Mesodermal cell (in vitro differentiated cells): ENCODE results near the gene SLC35G6.

Source experiments
- H3K27ac ChIP-seq: 2 replicates; pipeline ENCODE4 v1.7.0; 2013; ENCODE audit warnings: mild to moderate bottlenecking, low read depth, low read length, moderate library complexity; ENCODE audit not compliant: severe bottlenecking
- H3K36me3 ChIP-seq: 2 replicates; pipeline ENCODE4 v1.7.1; 2013; ENCODE audit warnings: mild to moderate bottlenecking, low read length, moderate library complexity; ENCODE audit not compliant: control insufficient read depth, insufficient read depth
- H3K4me1 ChIP-seq: one replicate; pipeline ENCODE4 v1.7.1; 2013; ENCODE audit warnings: mild to moderate bottlenecking, low read length; ENCODE audit not compliant: insufficient read depth, control insufficient read depth, poor library complexity, severe bottlenecking
- H3K4me3 ChIP-seq: 2 replicates; pipeline ENCODE4 v1.7.0; 2013; ENCODE audit warnings: low read length, control low read depth, mild to moderate bottlenecking; ENCODE audit not compliant: insufficient read depth, poor library complexity, severe bottlenecking; ENCODE audit errors: extremely low read depth
- H3K9me3 ChIP-seq: 2 replicates; pipeline ENCODE4 v1.7.1; 2013; ENCODE audit warnings: mild to moderate bottlenecking, low read length, moderate library complexity; ENCODE audit not compliant: control insufficient read depth
- WGBS, 2 experiments: methylation state at CpG; one replicate each; pipeline ENCODE4 v1.1.5; 2013; ENCODE audit warnings: missing lambda C conversion rate in 2 of 2; ENCODE audit not compliant: insufficient coverage in 2 of 2; 5-methylcytosine and 5-hydroxymethylcytosine counted together

SLC35G6 gene

DNA sequence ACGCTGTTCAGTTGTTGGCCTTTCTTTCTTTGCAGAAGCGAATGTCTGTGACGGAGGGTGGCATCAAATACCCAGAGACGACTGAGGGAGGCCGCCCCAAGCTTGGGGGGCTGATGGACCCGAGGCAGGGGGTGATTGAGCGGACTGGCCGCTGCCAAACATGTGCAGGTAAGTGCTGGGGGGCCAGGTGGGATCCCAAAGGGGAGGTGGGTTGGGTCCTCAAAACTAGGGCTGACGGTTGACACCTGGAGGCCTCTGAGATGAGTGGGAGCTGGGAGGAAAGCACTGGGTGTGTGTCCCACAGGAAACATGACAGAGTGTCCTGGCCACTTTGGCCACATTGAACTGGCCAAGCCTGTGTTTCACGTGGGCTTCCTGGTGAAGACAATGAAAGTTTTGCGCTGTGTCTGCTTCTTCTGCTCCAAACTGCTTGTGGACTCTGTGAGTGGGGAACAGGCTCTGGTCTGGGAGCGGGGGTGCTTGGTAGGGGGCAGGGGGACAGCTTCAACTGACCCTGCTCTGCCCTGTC lies 14.7 kb downstream of the SLC35G6 start:
- H3K4me1 ChIP-seq = no peaks in the 10 kb centered on the region
- 93 to 97% methylated on average over 8 to 12 of the region's 12 CpGs for WGBS, 2 experiments
- H3K36me3 ChIP-seq = peaks cover 98% of the 10 kb centered on the region
- no peak overlapping the region for H3K27ac ChIP-seq
- H3K9me3 ChIP-seq = no peaks in the 10 kb centered on the region
- H3K4me3 ChIP-seq = no peak overlapping the region

DNA sequence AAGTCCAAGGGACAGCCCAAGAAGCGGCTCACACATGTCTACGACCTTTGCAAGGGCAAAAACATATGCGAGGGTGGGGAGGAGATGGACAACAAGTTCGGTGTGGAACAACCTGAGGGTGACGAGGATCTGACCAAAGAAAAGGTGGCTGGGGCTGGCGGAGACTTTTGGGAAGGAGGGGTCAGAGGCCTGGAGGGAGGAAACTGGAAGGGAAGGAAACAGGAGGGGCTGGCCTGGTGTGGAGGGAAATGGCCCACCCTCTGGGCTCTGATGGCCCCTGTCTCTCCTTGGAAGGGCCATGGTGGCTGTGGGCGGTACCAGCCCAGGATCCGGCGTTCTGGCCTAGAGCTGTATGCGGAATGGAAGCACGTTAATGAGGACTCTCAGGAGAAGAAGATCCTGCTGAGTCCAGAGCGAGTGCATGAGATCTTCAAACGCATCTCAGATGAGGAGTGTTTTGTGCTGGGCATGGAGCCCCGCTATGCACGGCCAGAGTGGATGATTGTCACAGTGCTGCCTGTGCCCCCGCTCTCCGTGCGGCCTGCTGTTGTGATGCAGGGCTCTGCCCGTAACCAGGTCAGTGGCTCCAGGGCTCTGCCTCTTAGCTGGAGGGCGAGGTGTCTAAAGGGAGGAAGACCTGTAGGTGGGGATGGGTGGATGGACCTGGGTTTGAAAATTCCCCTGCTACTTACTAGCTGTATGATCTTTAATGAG lies 15.4 kb downstream of the SLC35G6 start:
- 95 to 96% methylated on average over 16 to 19 of the region's 20 CpGs for WGBS, 2 experiments
- Histone ChIP-seq H3K36me3 (peaks cover 98% of the 10 kb centered on the region), H3K4me3 (no peak overlapping the region), H3K9me3 (no peaks in the 10 kb centered on the region), H3K27ac (no peak overlapping the region), H3K4me1 (no peaks in the 10 kb centered on the region)

DNA sequence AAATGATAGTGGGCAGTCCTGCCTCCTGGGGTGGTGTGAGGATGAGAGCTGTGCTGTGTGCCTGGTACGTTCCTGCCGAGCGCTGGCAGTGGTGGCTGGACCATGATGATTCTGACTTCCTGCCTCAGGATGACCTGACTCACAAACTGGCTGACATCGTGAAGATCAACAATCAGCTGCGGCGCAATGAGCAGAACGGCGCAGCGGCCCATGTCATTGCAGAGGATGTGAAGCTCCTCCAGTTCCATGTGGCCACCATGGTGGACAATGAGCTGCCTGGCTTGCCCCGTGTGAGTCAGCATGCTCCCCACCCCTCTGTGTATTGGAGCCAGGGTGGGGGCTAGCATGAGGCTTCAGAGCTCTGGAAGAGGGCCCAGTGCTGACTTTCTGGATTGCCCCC lies 16.0 kb downstream of the SLC35G6 start:
- H3K36me3 ChIP-seq = peaks cover 98% of the 10 kb centered on the region
- WGBS, 2 experiments = 96 to 98% methylated on average over 9 to 10 of the region's 10 CpGs
- no peak overlapping the region for H3K27ac ChIP-seq
- no peak overlapping the region for H3K4me3 ChIP-seq
- H3K9me3 ChIP-seq = no peaks in the 10 kb centered on the region
- H3K4me1 ChIP-seq = no peaks in the 10 kb centered on the region

DNA sequence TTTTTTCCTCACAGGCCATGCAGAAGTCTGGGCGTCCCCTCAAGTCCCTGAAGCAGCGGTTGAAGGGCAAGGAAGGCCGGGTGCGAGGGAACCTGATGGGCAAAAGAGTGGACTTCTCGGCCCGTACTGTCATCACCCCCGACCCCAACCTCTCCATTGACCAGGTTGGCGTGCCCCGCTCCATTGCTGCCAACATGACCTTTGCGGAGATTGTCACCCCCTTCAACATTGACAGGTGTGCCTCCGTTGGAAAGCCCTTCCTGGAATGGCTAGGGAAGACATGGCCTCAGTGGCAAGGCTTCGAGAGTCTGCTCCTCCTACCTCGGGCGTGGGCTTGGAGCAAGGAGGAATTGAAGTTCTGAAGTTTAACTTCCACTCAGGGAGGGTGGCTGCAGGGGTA lies 16.4 kb downstream of the SLC35G6 start:
- Histone ChIP-seq H3K4me3 (no peak overlapping the region), H3K27ac (no peak overlapping the region)
- WGBS, 2 experiments = 97 to 99% methylated on average over 14 of the region's 14 CpGs

DNA sequence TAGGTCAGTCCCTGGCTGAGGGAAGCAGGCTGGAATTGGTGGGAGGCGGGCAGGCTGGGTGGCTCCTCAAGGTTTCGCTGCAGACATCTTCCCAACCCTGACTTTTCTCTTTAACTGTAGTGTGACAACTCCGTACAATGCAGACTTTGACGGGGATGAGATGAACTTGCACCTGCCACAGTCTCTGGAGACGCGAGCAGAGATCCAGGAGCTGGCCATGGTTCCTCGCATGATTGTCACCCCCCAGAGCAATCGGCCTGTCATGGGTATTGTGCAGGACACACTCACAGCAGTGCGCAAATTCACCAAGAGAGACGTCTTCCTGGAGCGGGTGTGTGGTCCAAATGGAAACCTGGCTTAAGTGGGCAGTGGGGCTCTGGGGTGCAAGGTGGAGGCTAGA lies 17.9 kb downstream of the SLC35G6 start:
- Histone ChIP-seq H3K27ac (no peak overlapping the region), H3K36me3 (peaks cover 98% of the 10 kb centered on the region), H3K4me1 (no peaks in the 10 kb centered on the region), H3K4me3 (no peak overlapping the region), H3K9me3 (no peaks in the 10 kb centered on the region)
- WGBS, 2 experiments = 93 to 95% methylated on average over 11 of the region's 11 CpGs

More for the DNA sequence above, 16.4 kb downstream of the SLC35G6 start:
- H3K36me3 ChIP-seq = peaks cover 98% of the 10 kb centered on the region
- no peaks in the 10 kb centered on the region for H3K4me1 ChIP-seq
- no peaks in the 10 kb centered on the region for H3K9me3 ChIP-seq

DNA sequence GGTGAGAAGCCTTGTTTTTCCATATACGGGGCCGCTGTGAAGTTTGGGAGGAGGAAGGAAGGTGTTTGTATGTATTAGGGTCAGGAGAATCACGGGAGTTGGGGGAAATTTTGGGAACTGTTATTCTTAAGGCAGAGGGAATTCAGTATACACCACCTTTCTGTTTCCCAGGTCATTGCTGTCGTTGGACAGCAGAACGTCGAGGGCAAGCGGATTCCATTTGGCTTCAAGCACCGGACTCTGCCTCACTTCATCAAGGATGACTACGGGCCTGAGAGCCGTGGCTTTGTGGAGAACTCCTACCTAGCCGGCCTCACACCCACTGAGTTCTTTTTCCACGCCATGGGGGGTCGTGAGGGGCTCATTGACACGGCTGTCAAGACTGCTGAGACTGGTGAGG lies 20.5 kb downstream of the SLC35G6 start:
- no peak overlapping the region for H3K4me3 ChIP-seq
- peaks cover 99% of the 10 kb centered on the region for H3K36me3 ChIP-seq
- no peak overlapping the region for H3K27ac ChIP-seq
- 89 to 93% methylated on average over 14 of the region's 14 CpGs for WGBS, 2 experiments
- H3K9me3 ChIP-seq = no peaks in the 10 kb centered on the region
- H3K4me1 ChIP-seq = no peaks in the 10 kb centered on the region

DNA sequence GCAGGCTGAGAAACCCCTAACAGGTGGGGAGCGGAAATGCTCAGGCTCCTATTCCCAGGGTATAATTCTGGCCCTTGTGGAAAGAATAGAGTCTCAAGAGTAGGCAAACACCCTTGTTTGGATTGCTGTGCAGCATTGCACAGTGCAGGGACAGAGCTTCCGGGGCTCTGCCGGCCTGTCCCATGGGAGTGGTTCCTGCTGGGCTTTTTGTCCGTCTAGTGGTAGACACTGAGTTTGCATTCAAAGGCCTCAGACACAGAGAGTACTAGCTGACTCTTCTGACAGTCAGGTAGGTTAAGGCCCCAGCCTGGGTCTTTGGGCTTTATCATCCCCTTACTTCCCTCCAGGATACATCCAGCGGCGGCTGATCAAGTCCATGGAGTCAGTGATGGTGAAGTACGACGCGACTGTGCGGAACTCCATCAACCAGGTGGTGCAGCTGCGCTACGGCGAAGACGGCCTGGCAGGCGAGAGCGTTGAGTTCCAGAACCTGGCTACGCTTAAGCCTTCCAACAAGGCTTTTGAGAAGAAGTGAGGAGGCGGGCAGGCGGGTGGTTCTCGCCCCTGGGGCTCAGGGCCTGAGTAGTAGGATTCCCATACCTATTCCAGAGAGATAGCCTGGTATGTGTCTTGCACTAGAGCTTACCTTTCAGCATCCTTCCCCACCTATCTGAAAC lies 21.1 kb downstream of the SLC35G6 start:
- no peaks in the 10 kb centered on the region for H3K4me1 ChIP-seq
- 92 to 96% methylated on average over 18 to 20 of the region's 20 CpGs for WGBS, 2 experiments
- no peaks in the 10 kb centered on the region for H3K9me3 ChIP-seq
- H3K27ac ChIP-seq = no peak overlapping the region
- peaks cover 99% of the 10 kb centered on the region for H3K36me3 ChIP-seq
- H3K4me3 ChIP-seq = no peak overlapping the region

DNA sequence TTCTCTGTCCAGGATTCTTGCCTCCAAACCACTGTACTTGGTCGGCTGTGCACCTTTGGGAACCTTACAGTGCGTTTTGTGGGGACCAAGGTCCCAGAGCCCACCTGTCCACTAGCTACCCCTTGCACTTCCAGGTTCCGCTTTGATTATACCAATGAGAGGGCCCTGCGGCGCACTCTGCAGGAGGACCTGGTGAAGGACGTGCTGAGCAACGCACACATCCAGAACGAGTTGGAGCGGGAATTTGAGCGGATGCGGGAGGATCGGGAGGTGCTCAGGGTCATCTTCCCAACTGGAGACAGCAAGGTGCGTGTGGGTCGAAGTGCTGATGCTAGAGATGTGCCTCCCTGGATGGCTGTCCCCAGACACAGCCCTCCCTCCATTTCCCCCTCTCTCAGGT lies 21.7 kb downstream of the SLC35G6 start:
- Histone ChIP-seq H3K4me3 (no peak overlapping the region), H3K4me1 (no peaks in the 10 kb centered on the region), H3K27ac (no peak overlapping the region), H3K9me3 (no peaks in the 10 kb centered on the region), H3K36me3 (peaks cover 99% of the 10 kb centered on the region)
- WGBS, 2 experiments = 95 to 96% methylated on average over 14 of the region's 14 CpGs

DNA sequence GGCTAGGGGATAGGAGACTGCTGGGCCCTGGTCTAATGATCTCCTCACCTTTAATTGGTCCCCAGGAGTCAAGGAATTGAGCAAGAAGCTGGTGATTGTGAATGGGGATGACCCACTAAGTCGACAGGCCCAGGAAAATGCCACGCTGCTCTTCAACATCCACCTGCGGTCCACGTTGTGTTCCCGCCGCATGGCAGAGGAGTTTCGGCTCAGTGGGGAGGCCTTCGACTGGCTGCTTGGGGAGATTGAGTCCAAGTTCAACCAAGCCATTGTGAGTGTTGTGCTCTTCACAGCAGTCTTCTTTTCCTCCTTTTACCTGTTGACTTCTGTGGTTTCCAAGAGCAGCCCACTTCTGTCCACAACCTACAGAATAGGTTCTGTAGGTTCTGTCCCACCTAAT lies 22.3 kb downstream of the SLC35G6 start:
- peaks cover 99% of the 10 kb centered on the region for H3K36me3 ChIP-seq
- no peaks in the 10 kb centered on the region for H3K4me1 ChIP-seq
- no peak overlapping the region for H3K4me3 ChIP-seq
- H3K27ac ChIP-seq = no peak overlapping the region
- 99 to 100% methylated on average over 8 of the region's 8 CpGs for WGBS, 2 experiments
- H3K9me3 ChIP-seq = no peaks in the 10 kb centered on the region

DNA sequence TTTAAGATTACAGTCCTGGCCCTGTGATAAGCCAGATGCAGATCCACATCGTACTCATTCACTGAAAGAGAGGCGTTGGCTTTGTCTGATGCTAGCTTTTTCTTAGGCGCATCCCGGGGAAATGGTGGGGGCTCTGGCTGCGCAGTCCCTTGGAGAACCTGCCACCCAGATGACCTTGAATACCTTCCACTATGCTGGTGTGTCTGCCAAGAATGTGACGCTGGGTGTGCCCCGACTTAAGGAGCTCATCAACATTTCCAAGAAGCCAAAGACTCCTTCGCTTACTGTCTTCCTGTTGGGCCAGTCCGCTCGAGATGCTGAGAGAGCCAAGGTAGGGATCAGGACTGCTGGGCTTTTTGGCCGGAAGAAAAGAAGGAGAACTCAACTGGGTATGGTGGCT lies 26.9 kb downstream of the SLC35G6 start:
- Histone ChIP-seq H3K36me3 (peaks cover 99% of the 10 kb centered on the region), H3K4me1 (no peaks in the 10 kb centered on the region), H3K27ac (no peak overlapping the region), H3K9me3 (no peaks in the 10 kb centered on the region), H3K4me3 (no peak overlapping the region)
- WGBS, 2 experiments = 91% methylated on average over 10 to 11 of the region's 11 CpGs

DNA sequence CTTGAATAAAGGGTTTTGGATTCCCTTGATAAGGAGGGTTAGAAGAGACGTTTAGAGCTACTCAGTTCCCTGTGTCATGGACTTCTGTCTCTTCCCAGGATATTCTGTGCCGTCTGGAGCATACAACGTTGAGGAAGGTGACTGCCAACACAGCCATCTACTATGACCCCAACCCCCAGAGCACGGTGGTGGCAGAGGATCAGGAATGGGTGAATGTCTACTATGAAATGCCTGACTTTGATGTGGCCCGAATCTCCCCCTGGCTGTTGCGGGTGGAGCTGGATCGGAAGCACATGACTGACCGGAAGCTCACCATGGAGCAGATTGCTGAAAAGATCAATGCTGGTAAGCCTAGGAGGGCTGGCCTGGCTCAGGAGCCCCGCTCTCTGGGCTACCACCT lies 27.6 kb downstream of the SLC35G6 start:
- Histone ChIP-seq H3K4me1 (no peaks in the 10 kb centered on the region), H3K27ac (no peak overlapping the region), H3K36me3 (peaks cover 99% of the 10 kb centered on the region), H3K9me3 (no peaks in the 10 kb centered on the region), H3K4me3 (no peak overlapping the region)
- 94 to 98% methylated on average over 5 to 7 of the region's 9 CpGs for WGBS, 2 experiments
